Activated CD8-positive, alpha-beta T cell treated with anti-CD3 and anti-CD28 coated beads for 36 hours (primary cell): ENCODE data around the gene STXBP6. TPM values are rescaled to one million over a fixed set of nuclear protein-coding genes. Genes with fewer than 3 reads are reported as not detected.

Source experiments
- ATAC-seq: fragments of 200-7000 bp; cut with Tn5 transposase; one replicate; pipeline ENCODE4 v1.10.0; 2021; ENCODE audit warnings: mild to moderate bottlenecking, moderate library complexity
- CTCF ChIA-PET: fragments of 350-600 bp; sonication (Branson Sonifier 250); formaldehyde crosslinking; loops from one replicate; lab custom pipeline; 2021; ENCODE audit warnings: antibody characterized with exemption; lab: Charles Lee
- POLR2A ChIA-PET: fragments of 350-600 bp; sonication (Branson Sonifier 250); formaldehyde crosslinking; loops from one replicate; lab custom pipeline; 2021; ENCODE audit warnings: antibody characterized with exemption; lab: Charles Lee
- DNase-seq: peaks from one replicate; pipeline ENCODE4 v3.0.0-alpha.2; 2020
- H3K27ac Mint-ChIP-seq: one replicate; pipeline ENCODE4 v1.8.0; 2021; ENCODE audit warnings: mild to moderate bottlenecking, mixed read lengths
- H3K27me3 Mint-ChIP-seq: one replicate; pipeline ENCODE4 v1.8.0; 2021; ENCODE audit warnings: mixed read lengths
- H3K36me3 Mint-ChIP-seq: one replicate; pipeline ENCODE4 v1.8.0; 2021; ENCODE audit warnings: low read depth, mixed read lengths
- H3K4me1 Mint-ChIP-seq: one replicate; pipeline ENCODE4 v1.8.0; 2021; ENCODE audit warnings: low read depth, mixed read lengths
- H3K4me3 Mint-ChIP-seq: one replicate; pipeline ENCODE4 v1.8.0; 2021; ENCODE audit warnings: mild to moderate bottlenecking, moderate library complexity, mixed read lengths
- H3K9me3 Mint-ChIP-seq: one replicate; pipeline ENCODE4 v1.8.0; 2021; ENCODE audit warnings: mixed read lengths
- CTCF ChIP-seq: fragments of 200-600 bp; IDR thresholded peaks from one replicate; pipeline ENCODE4 v1.8.0; 2022; ENCODE audit warnings: antibody characterized with exemption, mild to moderate bottlenecking
- intact Hi-C: fragments of 100-400 bp; cut with micrococcal nuclease; formaldehyde crosslinking; loops from one replicate; pipeline ENCODE4 v1.10.0; 2022
- total RNA-seq, 2 experiments: library from RNA; stranded (reverse); gene quantifications; one replicate each; pipeline ENCODE4 v1.2.3, GENCODE V29; 2021

The STXBP6 gene
- total RNA-seq, 2 experiments from 2014 or later, result not detected

- ATAC-seq, result no peak
- Mint-ChIP-seq H3K9me3 (no peaks in the 10 kb centered on the region), H3K36me3 (no peaks in the 10 kb centered on the region), H3K27ac (no peak overlapping the region), H3K27me3 (peaks cover 12% of the 10 kb centered on the region), H3K4me1 (no peaks in the 10 kb centered on the region), H3K4me3 (no peak overlapping the region)
- intact Hi-C loops, result no loop called here
- ChIA-PET POLR2A (no interaction called here), CTCF (interaction anchor here (0.9 to 1.2 kb wide), 2 partner anchors 50 to 91 kb away, joined by 3 read pairs; no protein-coding TSS in a partner anchor)
- no peak for DNase-seq
- TF ChIP-seq CTCF, result no peak
Measured at GRCh38 chr14:25041898-25042297, 8.0 kb downstream of the STXBP6 start.

GRCh38 chr14:25041484-25041883 lies 8.5 kb downstream of the STXBP6 start:
- Mint-ChIP-seq H3K27me3 (peaks cover 11% of the 10 kb centered on the region), H3K9me3 (no peaks in the 10 kb centered on the region), H3K4me3 (no peak overlapping the region), H3K27ac (no peak overlapping the region), H3K36me3 (no peaks in the 10 kb centered on the region), H3K4me1 (no peaks in the 10 kb centered on the region)
- ChIA-PET CTCF (interaction anchor here (1.2 kb wide), 1 partner anchor 50 kb away, joined by 3 read pairs; no protein-coding TSS in a partner anchor), POLR2A (no interaction called here)
- ATAC-seq, result no peak
- TF ChIP-seq CTCF, result no peak
- intact Hi-C loops, result no loop called here
- DNase-seq, result no peak

- peaks cover 7% of the 10 kb centered on the region for H3K27me3 Mint-ChIP-seq
Measured at GRCh38 chr14:25039933-25040332, 10.0 kb downstream of the STXBP6 start.

GRCh38 chr14:25038044-25038668 lies 11.8 kb downstream of the STXBP6 start:
- intact Hi-C loops, result no loop called here
- H3K4me3 Mint-ChIP-seq, result no peak overlapping the region
- no peaks in the 10 kb centered on the region for H3K36me3 Mint-ChIP-seq
- H3K27ac Mint-ChIP-seq, result no peak overlapping the region
- no peaks in the 10 kb centered on the region for H3K9me3 Mint-ChIP-seq
- POLR2A ChIA-PET, result no interaction called here
- no peak for TF ChIP-seq CTCF
- no peak for DNase-seq
- CTCF ChIA-PET, result no interaction called here
- ATAC-seq, result no peak
- H3K27me3 Mint-ChIP-seq, result no peaks in the 10 kb centered on the region
- H3K4me1 Mint-ChIP-seq, result no peaks in the 10 kb centered on the region

More at GRCh38 chr14:25039933-25040332, 10.0 kb downstream of the STXBP6 start:
- no peak overlapping the region for H3K27ac Mint-ChIP-seq
- ChIA-PET CTCF (no interaction called here), POLR2A (no interaction called here)
- intact Hi-C loops, result no loop called here
- H3K9me3 Mint-ChIP-seq, result no peaks in the 10 kb centered on the region
- H3K4me1 Mint-ChIP-seq, result no peaks in the 10 kb centered on the region
- DNase-seq, result no peak
- H3K4me3 Mint-ChIP-seq, result no peak overlapping the region
- ATAC-seq, result no peak
- TF ChIP-seq CTCF, result no peak
- H3K36me3 Mint-ChIP-seq, result no peaks in the 10 kb centered on the region

GRCh38 chr14:25037032-25037431 lies 12.9 kb downstream of the STXBP6 start:
- CTCF ChIA-PET, result no interaction called here
- H3K4me1 Mint-ChIP-seq, result no peaks in the 10 kb centered on the region
- no peaks in the 10 kb centered on the region for H3K9me3 Mint-ChIP-seq
- no peak for TF ChIP-seq CTCF
- ATAC-seq, result no peak
- H3K36me3 Mint-ChIP-seq, result no peaks in the 10 kb centered on the region
- H3K27me3 Mint-ChIP-seq, result no peaks in the 10 kb centered on the region
- POLR2A ChIA-PET, result no interaction called here
- intact Hi-C loops, result no loop called here
- DNase-seq, result no peak
- H3K27ac Mint-ChIP-seq, result no peak overlapping the region
- no peak overlapping the region for H3K4me3 Mint-ChIP-seq
